Stimulated activated CD8-positive, alpha-beta memory T cell treated with anti-CD3 and anti-CD28 coated beads, Interleukin-7, amount 100 ng/mL, for 1 hour (primary cell): ENCODE measurements around the gene KCNB1.

Experiments used
- DNase-seq, 2 donors: peaks; one replicate each; pipeline ENCODE4 v3.0.0-alpha.2; 2020; ENCODE audit warnings: low read depth in 2 of 2

KCNB1 gene

DNA sequence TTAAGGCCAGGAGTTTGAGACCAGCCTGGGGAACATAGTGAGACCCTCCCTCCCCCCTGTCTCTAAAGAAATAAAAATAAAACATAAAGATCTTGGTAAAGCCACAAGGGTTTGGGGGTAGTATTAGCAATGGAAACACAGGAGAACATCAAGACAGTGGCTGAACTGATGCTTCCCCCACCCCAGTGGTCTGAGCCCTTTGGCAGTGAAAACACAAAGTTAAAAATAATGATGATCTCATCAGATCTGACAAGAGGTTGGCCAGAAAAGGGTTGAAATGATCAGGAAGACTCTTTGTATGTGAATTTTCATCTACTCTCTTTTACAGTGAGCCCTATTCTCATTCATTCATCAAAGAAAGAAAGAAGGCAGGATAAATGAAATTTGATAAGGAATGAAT lies 93.7 kb downstream of the KCNB1 start:
- no peak for DNase-seq

DNA sequence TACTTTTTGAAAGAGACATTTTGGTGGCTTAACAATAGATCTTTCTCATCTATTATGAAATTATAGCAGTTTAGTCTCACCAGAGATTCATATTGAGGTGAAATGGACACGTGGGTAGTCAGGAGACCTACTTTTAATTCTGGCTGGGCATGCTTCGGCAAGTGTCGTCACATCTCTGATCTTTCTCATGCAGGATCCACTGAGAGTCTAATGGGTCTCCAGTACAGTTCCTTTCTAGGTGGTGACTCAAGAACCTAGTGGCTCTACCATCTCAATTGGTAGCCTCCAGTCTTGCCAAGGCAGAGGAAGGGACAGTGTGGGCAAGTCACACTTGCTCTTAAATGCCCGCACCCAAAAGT lies 94.9 kb downstream of the KCNB1 start:
- DNase-seq: no peak

- no peak for DNase-seq
Observed at GRCh38 chr20:49386848-49387580, 95.5 kb downstream of the KCNB1 start.

- DNase-seq: no peak
Observed at GRCh38 chr20:49385465-49385864, 97.0 kb downstream of the KCNB1 start.

- DNase-seq: peak; percentile 1 to 28
Observed at GRCh38 chr20:49384437-49385434, 97.7 kb downstream of the KCNB1 start.

DNA sequence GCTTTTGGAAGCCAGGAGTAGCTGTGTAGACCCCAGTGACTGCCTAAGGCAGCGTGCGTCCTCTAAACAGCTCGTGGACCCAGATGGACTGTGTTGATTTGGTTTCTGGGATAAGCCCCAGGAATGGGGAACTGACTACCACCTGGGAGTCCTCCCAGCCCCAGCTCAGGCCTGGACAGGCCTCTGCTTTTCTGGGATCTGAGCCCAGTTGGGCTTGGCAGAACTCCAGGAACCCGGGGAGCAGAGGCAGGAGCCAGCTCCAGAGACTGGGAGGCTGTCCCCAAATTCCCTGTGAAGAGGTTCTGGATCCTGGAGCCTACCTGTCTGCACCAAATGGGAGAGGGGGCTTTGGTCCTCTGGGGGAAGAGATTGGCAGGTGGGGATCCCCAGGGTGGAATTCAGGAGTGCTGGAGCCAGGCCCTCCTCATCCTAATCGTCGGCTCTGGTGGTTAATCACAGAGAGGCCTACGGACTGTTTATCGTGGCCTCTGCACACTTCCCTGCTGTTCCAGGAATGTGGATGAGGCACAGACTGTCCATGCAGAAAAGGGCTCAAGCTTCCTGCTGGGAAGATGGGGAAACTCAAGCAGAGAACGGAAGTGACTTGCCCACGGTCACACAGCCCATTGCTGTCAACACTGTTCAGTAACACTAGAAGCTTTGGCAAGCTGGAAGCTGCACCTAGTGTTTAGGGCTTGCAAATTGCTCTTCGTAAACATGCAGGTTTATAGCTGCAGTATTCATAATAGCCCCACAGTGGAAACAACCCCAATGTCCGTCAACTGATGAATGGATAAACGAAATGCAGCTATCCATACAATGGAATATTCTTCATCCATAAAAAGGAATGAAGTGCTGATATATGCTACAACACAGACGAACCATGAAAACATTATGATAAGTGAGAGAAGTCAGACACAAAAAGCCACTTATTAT lies 100.6 kb downstream of the KCNB1 start:
- DNase-seq: no peak

DNA sequence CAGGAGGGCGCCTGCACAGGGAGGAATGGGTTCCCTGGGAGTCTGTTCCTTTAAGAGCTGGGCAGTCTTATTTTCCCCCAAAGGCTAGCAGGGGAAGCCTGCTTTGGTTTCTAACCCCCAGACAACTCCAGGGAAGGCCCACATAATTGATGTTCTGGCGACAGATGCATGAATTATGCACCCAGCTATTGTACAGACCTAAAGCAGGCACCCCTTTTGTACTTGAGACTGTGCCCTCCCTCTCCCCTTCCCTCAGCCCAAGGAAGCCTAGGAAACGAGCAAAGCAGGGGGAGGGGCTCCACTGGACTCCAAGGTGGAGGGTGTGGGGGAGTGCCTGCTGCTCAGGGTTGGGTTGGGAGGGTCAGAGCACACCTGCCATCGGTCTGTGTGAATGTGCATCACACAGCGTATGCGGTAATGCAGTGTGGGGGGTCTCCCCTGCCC lies 102.1 kb downstream of the KCNB1 start:
- no peak for DNase-seq

- DNase-seq: no peak
Observed at GRCh38 chr20:49379338-49379737, 103.1 kb downstream of the KCNB1 start.

DNA sequence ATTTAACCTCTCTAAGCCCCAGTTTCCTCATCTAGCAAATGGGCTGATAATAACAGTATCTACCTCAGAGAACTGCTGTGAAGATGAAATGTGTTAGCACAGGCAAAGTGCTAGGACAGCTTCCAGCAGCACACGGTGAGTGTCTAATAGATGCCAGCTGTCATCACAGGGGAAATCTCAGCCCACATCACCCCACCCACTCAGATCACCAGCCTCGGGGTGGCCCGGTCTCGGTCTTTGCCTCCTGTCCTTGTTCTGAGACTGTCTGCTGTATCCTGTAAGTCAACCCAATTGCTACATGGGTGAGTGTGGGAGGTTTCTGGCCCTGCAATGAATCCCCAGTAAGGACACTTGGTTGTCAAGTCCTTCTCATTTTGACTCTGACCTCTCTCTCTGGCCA lies 105.1 kb downstream of the KCNB1 start:
- no peak for DNase-seq

DNA sequence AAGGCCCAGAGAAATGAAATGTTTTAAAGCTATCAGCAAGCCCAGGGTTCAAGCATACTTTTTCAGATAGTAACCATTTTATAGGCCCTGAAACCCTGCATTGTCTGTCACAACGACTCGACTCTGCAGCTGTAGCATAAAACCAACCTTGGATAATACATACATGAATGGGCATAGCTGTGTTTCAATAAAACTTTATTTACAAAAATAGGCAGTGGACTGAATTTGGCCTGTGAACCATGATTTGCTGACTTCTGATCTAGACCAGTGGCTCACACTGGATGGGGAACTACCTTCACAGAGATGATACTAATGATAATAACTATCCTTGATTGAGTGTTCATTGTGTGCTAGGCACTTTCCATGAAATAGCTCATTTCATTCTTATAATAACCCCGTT lies 107.3 kb downstream of the KCNB1 start:
- DNase-seq: no peak

- DNase-seq: no peak
Observed at GRCh38 chr20:49372095-49372734, 110.3 kb downstream of the KCNB1 start.

DNA sequence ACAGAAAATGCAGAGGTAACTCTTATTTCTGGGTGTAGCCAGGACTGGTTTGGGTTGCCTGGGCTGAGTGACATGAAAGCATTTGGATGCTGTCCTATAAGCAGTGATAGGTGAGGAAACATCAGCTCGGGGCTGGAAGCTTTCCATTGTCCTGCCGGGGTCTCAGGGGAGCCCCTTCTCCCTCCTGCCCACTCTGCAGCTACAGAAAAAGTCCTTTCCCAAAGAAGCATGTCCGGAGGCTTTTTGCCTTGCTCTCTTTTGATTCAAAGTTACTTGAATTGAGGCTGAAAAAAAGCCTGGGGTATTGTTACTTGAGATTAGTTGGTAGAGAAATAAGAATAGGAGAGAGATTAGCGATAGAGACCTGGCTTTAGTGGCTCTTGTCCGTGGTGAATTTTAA lies 113.9 kb downstream of the KCNB1 start:
- DNase-seq: no peak

DNA sequence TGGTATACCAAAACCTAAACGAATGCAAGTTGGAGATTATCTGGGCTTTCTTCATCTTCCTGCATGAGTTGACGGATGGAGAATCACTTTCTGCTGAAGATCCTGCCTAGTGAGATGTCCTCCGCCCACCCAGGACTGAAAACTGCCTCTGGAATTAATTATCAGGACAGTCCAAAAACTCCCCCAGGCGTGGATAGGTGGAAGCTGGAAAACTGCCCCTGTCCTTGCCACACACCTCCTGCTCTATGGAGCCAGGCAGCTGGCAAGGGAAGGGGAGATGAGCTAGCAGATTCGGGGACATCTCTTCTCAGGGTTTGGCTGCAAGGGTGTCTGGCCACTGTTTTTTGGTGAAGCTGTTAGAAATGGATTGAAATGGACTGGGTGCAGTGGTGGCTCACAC lies 115.4 kb downstream of the KCNB1 start:
- no peak for DNase-seq

GRCh38 chr20:49366687-49367086 lies 115.8 kb downstream of the KCNB1 start:
- DNase-seq: no peak

- DNase-seq: no peak
Observed at GRCh38 chr20:49361862-49362660, 120.4 kb downstream of the KCNB1 start.

GRCh38 chr20:49360242-49360968 lies 122.1 kb downstream of the KCNB1 start:
- DNase-seq: no peak

GRCh38 chr20:49356676-49357075 lies 125.8 kb downstream of the KCNB1 start:
- no peak for DNase-seq

DNA sequence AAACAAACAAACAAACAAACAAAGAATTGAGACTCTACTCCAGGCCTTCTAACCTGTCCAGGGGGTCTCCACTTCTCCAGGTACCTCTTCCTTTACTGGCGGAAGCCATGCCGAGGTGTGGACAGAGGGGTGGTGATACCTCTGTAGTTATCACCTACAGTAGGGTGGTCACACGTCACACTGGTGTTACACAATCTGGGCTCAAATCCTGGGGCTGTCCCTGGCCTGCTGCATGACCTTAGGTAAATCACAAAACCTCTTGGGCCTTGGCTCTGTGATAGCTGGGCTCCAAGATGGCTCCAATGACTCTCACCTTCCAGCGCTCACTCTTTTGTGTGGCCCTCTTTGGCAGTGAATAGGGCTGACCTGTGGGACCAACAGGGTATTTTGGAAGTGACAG lies 127.8 kb downstream of the KCNB1 start:
- no peak for DNase-seq

- no peak for DNase-seq
Observed at GRCh38 chr20:49353348-49353747, 129.1 kb downstream of the KCNB1 start.

GRCh38 chr20:49352751-49353150 lies 129.7 kb downstream of the KCNB1 start:
- no peak for DNase-seq
